Epithelial cell of proximal tubule (primary cell): ENCODE data around the gene ABHD14A. TPM values are rescaled to one million over a fixed set of nuclear protein-coding genes. Genes with fewer than 3 reads are reported as not detected.

Experiments used
- DNase-seq: peaks from one replicate; pipeline ENCODE4 v3.0.0-alpha.2; 2011; ENCODE audit warnings: low read depth
- H3K4me3 ChIP-seq: 2 replicates; pipeline ENCODE4 v1.5.1; 2011; ENCODE audit warnings: low read depth, mild to moderate bottlenecking, low read length
- CTCF ChIP-seq: conservative IDR thresholded peaks from 2 replicates; pipeline ENCODE4 v1.5.1; 2012; ENCODE audit warnings: low read depth, mild to moderate bottlenecking, low read length
- total RNA-seq: library from RNA; depleted of rRNA; stranded (reverse); fragments of >200 nt; gene quantifications from 2 replicates; pipeline ENCODE4 v1.2.3, GENCODE V29; 2015

The ABHD14A gene
- total RNA-seq, 1 donor from 2014 or later: 13.8 TPM

- no peak for DNase-seq
- no peak overlapping the region for H3K4me3 ChIP-seq
Measured at GRCh38 chr3:51961011-51961410, 13.9 kb upstream of the ABHD14A start.

GRCh38 chr3:51961602-51962569 is 13.0 kb upstream of the ABHD14A start:
- TF ChIP-seq CTCF: no peak
- no peak overlapping the region for H3K4me3 ChIP-seq
- no peak for DNase-seq

More at GRCh38 chr3:51961011-51961410, 13.9 kb upstream of the ABHD14A start:
- no peak for TF ChIP-seq CTCF

GRCh38 chr3:51962854-51963530 is 11.9 kb upstream of the ABHD14A start:
- TF ChIP-seq CTCF: no peak
- H3K4me3 ChIP-seq: no peak overlapping the region
- DNase-seq: no peak

GRCh38 chr3:51963951-51964451 is 10.9 kb upstream of the ABHD14A start:
- DNase-seq: no peak
- no peak for TF ChIP-seq CTCF
- H3K4me3 ChIP-seq: no peak overlapping the region

- no peak for DNase-seq
- TF ChIP-seq CTCF: no peak
- H3K4me3 ChIP-seq: no peak overlapping the region
Measured at GRCh38 chr3:51964521-51964920, 10.3 kb upstream of the ABHD14A start.

- TF ChIP-seq CTCF: no peak
- DNase-seq: no peak
- H3K4me3 ChIP-seq: no peak overlapping the region
Measured at GRCh38 chr3:51966016-51966415, 8.8 kb upstream of the ABHD14A start.
